Activated T-cell treated with anti-CD3 and anti-CD28 coated beads for 24 hours (primary cell): ENCODE measurements around the gene DOC2A.
"Not testable (repeated sequence)": the region's sequence is repeated elsewhere in the genome, so short reads cannot be mapped to it uniquely, and the experiment has no call there.

ENCODE experiments used
- DNase-seq: peaks from one replicate; pipeline ENCODE4 v3.0.0-alpha.2; 2020; ENCODE audit warnings: low read depth

The DOC2A gene

DNA sequence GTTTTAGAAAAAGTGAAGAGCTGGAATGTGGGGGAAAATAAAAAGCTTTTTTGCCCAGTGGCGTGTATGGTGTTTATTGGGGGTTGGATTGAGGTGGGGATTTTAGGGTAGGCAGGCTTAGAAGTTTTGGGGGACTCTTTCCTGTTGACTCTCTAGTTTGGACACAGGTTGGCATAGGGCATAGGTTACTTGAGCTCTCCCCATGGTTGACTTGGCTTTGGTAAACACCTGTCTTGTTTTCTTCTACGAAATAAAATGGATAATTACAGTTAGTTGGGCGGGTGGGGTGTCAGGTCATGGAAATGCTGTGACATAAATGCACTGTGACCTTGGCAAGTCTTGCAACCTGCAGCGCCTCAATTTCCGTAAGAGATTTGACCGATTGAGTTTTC, 37.8 kb downstream of the DOC2A start:
- no peak for DNase-seq

DNA sequence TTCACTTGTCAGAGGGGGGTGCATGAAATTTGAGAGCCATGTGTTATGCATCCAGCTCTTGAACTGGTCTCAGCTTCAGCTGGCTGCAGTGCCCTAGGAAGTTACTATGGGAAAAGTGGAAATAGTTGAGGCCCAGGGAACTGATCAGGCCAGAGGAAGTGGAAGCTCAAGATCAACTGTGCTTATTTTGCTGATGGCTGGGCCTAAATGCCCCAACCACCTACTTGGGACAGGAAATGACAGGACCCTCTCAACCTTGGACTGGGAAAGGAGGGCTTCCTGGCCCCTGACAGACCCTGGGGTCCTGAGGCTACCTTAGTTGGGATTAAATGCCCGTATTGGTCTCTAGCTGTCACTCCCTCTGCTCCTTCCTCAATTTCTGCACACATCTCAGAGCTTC, 38.3 kb downstream of the DOC2A start:
- no peak for DNase-seq

DNA sequence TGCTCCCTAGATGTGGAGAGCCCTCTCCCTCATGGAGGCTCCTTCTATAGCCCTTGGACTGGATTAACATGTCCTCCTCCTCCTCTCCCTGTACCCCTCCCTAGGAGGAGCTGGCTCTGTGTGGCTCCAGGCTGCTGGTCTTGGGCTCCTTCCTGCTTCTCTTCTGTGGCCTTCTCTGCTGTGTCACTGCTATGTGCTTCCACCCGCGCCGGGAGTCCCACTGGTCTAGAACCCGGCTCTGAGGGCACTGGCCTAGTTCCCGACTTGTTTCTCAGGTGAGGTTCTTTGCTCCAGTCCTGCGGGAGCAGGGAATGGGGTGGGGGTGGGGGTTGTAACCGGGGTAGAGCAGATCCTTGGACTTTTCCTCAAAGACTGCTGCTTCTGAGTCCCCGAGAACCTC, 39.5 kb downstream of the DOC2A start:
- DNase-seq, result no peak

DNA sequence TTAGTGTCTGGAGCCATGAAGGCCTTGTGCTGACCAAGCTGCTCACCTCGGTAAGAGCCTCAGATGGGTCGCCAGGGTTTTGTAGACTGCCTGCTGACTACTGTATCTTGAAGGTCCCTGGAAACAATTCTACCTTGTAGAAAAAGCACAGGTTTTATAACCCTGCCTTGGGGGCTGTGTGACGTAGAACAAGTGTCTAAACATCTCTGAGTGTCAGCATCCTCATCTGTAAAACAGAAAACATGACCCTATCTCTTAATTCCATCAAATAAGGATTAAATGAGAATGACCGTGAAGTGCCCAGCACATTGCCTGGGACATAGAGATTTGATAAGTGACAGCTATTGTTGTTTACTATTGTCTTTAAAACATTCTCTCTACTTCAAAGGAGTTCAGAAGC, 42.6 kb downstream of the DOC2A start:
- no peak for DNase-seq

DNA sequence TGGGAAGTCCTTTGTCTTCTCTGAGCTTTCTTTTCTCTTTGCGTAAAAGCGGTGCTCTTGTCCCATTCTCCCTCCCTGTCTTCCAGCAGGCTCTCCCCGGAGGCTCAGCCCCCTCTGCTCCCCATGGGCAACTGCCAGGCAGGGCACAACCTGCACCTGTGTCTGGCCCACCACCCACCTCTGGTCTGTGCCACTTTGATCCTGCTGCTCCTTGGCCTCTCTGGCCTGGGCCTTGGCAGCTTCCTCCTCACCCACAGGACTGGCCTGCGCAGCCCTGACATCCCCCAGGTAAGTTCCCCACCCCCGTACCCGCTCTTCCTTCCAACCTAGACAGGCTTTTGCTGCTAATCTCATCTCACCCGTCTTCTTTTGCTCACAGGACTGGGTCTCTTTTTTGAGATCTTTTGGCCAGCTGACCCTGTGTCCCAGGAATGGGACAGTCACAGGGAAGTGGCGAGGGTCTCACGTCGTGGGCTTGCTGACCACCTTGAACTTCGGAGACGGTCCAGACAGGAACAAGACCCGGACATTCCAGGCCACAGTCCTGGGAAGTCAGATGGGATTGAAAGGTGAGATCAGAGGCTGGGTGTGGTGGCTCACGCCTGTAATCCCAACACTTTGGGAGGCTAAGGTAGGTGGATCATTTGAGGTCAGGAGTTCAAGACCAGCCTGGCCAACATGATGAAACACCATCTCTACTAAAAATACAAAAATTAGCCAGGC, 47.6 kb downstream of the DOC2A start:
- no peak for DNase-seq

DNA sequence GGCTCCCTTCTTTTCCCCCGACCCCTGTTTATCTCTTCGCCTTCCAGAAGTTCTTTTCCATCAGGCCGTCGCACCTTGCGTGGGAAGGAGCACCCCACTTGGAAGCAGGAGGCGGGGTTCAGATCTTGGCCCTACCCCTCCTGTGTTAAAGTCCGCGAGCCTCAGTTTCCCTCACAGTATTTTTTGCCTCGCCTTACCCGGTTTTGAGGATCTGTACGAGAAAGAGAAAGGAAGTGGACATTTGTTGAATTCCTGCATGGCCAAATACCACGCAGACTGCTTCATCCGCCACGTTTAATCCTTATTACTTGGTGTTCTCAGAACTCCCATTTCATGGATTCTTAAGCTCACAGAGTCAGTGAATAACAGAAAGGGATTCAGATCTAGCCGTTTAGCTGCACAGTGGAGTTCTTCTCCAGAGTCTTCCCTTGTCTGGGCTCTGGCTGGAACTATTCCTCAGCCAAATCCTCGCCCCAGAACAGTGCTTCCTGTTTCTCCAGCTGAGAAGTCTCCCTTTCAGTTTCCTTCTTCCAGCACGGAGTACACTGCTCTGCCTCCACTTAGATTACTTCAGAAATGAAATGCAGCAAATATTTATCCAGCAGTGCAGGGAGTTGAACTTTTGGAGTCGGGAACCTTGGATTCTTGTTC, 48.4 kb downstream of the DOC2A start:
- DNase-seq, result no peak

DNA sequence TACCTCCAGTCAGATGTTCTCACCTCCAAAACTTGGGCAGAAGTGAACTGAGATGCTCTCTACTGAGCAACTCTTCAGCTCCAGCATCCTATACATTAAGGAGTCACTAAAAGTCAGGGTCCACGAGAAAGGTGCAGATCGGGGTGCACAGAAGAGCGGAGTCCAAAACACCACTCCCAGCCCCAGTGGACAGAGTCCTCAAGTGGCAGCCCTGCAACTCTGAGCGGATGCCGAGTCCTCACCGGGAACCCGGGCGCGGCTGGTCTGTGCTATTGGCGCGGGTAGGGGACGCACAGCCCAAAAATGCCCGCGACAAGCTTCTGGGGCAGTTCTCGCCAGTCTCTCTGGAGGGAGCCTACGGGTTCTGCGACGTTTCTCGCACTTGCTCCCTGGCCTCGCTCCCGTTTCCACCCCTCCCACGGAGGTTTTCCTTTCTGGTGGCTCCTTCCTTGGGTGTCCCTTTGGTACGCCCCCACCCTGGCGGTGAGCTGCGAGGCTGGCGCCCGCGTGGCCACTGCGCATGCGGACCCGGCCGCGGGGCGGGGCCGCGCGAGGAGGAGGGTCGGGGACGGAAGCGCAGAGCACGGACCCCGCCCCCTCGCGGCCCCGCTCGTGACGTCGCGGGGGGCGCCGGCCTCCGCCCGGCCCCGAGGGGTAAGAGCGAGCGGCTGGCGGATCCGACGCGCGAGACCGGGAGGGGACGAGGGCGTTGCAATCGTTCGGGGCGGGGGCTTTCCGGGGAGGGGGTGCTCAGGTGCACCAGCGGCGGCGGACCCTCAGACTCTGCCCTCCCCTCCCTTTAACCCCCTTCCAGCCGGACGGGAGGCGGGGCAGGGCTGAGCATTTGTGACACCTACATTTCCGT, 49.1 kb downstream of the DOC2A start, which contains the start of gene TMEM219:
TSS of gene TMEM219 (plus strand) at position 601 of the 865 bp plus-strand sequence. CDS start 1,065 bp downstream, outside the sequence.
- peak; percentile 92 for DNase-seq

DNA sequence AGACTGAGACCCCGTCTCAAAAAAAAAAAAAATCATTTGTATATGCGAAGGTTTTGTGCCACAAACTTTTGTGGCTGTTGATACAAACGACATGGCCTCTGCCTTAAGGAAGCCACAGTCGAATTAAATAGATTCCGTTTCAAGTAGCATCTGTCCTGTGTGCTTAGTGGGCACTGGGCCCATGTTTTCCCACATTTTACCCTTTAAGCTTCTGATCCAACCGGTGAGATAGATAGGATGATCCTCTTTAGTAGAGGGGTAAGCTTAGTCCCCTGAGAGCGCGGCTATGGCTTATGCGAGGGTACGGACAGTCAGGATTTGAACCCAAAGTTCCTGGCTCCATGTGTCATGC, 49.7 kb downstream of the DOC2A start:
- no peak for DNase-seq

DNA sequence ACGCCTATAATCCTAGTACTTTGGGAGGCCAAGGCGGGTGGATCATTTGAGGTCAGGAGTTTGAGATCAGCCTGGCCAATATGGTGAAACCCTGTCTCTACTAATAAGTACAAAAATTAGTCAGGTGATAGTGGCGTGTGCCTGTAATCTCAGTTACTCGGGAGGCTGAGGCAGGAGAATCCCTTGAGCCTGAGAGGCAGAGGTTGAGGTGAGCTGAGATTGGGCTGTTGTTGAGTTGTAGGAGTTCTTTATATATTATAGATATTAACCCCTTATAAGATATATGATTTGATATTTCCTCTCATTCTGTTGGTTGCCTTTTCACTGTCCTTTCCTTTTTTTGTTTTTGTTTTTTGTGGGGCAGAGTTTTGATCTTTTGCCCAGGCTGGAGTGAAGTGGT, 51.0 kb downstream of the DOC2A start:
- not testable (repeated sequence) for DNase-seq

DNA sequence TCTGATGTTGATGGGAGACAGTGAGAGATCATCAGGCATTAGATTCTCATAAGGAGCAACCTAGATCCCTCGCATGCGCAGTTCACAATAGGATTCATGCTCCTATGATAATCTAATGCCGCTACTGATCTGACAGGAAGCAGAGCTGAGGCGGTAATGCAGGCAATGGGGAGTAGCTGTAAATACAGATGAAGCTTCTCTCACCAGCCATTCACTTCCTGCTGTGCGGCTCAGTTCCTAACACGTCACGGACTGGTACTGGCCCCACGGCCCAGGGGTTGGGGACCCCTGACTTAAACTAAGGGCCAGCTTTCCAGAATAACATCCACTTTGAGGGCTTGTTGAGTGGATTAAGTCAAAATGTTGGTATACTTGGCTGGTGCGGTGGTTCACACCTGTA, 51.5 kb downstream of the DOC2A start:
- no peak for DNase-seq

DNA sequence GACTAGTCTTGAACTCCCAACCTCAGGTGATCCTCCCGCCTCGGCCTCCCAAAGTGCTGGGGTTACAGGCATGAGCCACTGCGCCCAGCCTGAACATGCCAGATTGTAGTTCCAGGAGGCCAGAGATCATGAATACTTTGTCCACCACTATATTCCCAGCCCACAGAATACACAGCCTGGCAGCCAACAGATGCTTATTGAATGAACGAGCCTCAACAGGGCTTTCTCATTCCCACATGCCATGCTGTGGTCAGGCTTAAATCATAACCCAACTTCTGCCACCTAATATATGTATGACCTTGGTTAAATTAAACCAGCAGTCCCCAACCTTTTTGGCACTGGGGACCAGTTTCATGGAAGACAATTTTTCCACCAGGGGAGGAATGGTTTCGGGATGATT, 52.1 kb downstream of the DOC2A start:
- no peak for DNase-seq
